ENCODE data around the gene APOL1.

The APOL1 gene

DNA sequence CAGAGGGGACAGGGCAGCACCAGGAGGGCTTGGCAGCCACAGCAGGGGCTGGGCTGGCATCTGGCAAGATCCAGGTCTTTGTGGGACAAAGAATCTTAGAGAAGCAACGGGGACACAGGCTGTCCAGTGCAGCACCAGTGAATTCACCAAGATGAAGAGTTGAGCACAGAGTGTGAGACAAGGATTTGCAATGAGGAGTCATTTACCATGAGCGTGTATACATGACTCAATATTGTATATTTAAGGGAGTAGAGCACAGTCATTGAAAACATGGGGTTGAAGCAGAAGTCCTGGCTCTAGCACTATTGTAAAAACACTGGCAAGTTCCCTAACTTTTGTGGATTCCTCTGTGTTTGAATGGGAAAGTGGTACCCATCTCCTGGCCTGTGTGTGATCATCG is 3.5 kb downstream of the APOL1 start:
- H3K4me1 ChIP-seq (ENCODE audit: control insufficient read depth, low read length) = peaks cover 24% of the 10 kb centered on the region
- no peaks in the 10 kb centered on the region for H3K27me3 ChIP-seq (ENCODE audit: control insufficient read depth, low read length)
- H3K27ac ChIP-seq (ENCODE audit: low read depth, low read length) = no peak overlapping the region
- H3F3A ChIP-seq (ENCODE audit: control insufficient read depth, insufficient read depth) = 0 out of 2 replicates have a peak, but pooled peaks cover 3% of the 10 kb centered on the region
- H3K4me2 ChIP-seq (ENCODE audit: low read length) = no peak overlapping the region
- TF ChIP-seq, protein P1, sequence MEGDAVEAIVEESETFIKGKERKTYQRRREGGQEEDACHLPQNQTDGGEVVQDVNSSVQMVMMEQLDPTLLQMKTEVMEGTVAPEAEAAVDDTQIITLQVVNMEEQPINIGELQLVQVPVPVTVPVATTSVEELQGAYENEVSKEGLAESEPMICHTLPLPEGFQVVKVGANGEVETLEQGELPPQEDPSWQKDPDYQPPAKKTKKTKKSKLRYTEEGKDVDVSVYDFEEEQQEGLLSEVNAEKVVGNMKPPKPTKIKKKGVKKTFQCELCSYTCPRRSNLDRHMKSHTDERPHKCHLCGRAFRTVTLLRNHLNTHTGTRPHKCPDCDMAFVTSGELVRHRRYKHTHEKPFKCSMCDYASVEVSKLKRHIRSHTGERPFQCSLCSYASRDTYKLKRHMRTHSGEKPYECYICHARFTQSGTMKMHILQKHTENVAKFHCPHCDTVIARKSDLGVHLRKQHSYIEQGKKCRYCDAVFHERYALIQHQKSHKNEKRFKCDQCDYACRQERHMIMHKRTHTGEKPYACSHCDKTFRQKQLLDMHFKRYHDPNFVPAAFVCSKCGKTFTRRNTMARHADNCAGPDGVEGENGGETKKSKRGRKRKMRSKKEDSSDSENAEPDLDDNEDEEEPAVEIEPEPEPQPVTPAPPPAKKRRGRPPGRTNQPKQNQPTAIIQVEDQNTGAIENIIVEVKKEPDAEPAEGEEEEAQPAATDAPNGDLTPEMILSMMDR (IDR thresholded peaks at IDR 0.05; ENCODE audit: low read depth, low read length, poor library complexity, severe bottlenecking) = no peak
- no peak for TF ChIP-seq EZH2phosphoT487 (IDR thresholded peaks at IDR 0.05; ENCODE audit: borderline replicate concordance, low read length)
- H3K9me2 ChIP-seq (replicated peaks; ENCODE audit: control insufficient read depth, low read length) = no peaks in the 10 kb centered on the region
- H3K36me3 ChIP-seq (ENCODE audit: control insufficient read depth, low read length) = no peaks in the 10 kb centered on the region
- no peaks in the 10 kb centered on the region for H3K79me2 ChIP-seq (ENCODE audit: control insufficient read depth, low read length)
- H4K20me1 ChIP-seq (ENCODE audit: control insufficient read depth, insufficient read depth, low read depth, low read length) = no peaks in the 10 kb centered on the region
- no peak overlapping the region for H3K4me3 ChIP-seq (ENCODE audit: low read length)
- no peaks in the 10 kb centered on the region for H3K9me3 ChIP-seq (ENCODE audit: control insufficient read depth, insufficient read depth, low read length)

DNA sequence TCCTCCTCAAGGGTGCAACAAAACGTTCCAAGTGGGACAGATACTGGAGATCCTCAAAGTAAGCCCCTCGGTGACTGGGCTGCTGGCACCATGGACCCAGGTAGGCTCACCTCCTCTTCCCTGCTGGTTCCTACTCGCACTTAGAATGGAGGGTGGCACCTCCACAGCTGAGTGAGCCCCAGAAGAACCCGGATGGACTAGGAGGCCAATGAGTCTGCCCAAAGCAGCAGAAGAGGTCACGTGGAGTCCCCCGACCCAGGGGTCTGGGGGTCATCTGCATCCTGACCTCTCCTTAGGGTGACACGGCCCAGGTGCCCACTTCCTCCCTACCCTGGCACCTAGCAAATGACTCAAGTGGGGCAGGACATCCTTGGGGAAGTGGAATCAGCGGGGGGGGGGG is 4.4 kb downstream of the APOL1 start:
- Histone ChIP-seq H3K9me3 (ENCODE audit: control insufficient read depth, insufficient read depth, low read length) (no peaks in the 10 kb centered on the region), H3K27ac (ENCODE audit: low read depth, low read length) (no peak overlapping the region), H4K20me1 (ENCODE audit: control insufficient read depth, insufficient read depth, low read depth, low read length) (no peaks in the 10 kb centered on the region), H3K4me1 (ENCODE audit: control insufficient read depth, low read length) (peaks cover 24% of the 10 kb centered on the region), H3K79me2 (ENCODE audit: control insufficient read depth, low read length) (no peaks in the 10 kb centered on the region), H3K27me3 (ENCODE audit: control insufficient read depth, low read length) (no peaks in the 10 kb centered on the region), H3K4me3 (ENCODE audit: low read length) (no peak overlapping the region), H3K36me3 (ENCODE audit: control insufficient read depth, low read length) (no peaks in the 10 kb centered on the region), H3K9me2 (replicated peaks; ENCODE audit: control insufficient read depth, low read length) (no peaks in the 10 kb centered on the region), H3K4me2 (ENCODE audit: low read length) (no peak overlapping the region), H3F3A (ENCODE audit: control insufficient read depth, insufficient read depth) (0 out of 2 replicates have a peak, but pooled peaks cover 3% of the 10 kb centered on the region)
- TF ChIP-seq, protein P1 (IDR thresholded peaks at IDR 0.05; ENCODE audit: low read depth, low read length, poor library complexity, severe bottlenecking) = no peak
- TF ChIP-seq EZH2phosphoT487 (IDR thresholded peaks at IDR 0.05; ENCODE audit: borderline replicate concordance, low read length) = no peak

DNA sequence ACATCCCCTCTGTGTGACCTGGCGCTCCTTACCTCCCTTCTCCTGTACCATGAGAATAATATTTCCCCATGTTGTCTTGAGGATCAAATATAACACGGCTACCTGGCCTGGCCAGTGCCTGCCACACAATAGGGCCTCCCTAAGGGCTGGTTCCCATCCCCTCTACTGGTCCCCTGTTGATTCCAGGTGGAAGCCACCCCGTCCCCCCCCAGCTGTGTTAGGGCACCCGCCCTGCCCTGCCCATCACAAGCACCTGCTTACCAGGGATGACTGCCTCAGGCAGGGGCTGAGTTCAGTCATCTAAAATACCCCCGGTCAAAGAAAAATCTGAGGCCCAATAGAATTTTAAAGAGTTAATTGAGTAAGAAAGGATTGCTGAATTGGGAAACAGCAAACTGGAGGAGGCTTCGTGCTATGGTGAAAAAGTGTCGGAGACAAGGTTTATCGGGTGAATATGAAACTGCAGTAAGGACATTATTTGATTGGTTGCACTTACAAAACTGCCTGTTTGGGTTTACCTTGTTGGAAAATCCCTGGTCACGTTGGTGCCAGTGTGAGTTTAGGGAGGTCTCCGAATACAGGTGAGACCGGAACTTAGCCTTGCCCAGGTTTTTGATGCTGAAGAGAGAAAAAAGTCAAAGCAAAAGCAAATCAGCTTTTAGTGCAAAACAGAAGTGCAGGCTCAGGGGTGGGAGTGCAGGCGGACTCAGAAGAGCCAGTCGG is 5.2 kb downstream of the APOL1 start:
- Histone ChIP-seq H3K27ac (ENCODE audit: low read depth, low read length) (no peak overlapping the region), H3K9me3 (ENCODE audit: control insufficient read depth, insufficient read depth, low read length) (no peaks in the 10 kb centered on the region), H3F3A (ENCODE audit: control insufficient read depth, insufficient read depth) (0 out of 2 replicates have a peak, but pooled peaks cover 3% of the 10 kb centered on the region), H3K27me3 (ENCODE audit: control insufficient read depth, low read length) (no peaks in the 10 kb centered on the region), H3K4me1 (ENCODE audit: control insufficient read depth, low read length) (peaks cover 19% of the 10 kb centered on the region), H3K9me2 (replicated peaks; ENCODE audit: control insufficient read depth, low read length) (no peaks in the 10 kb centered on the region), H3K36me3 (ENCODE audit: control insufficient read depth, low read length) (no peaks in the 10 kb centered on the region), H3K4me2 (ENCODE audit: low read length) (peak overlapping the region; percentile 58), H3K79me2 (ENCODE audit: control insufficient read depth, low read length) (no peaks in the 10 kb centered on the region), H3K4me3 (ENCODE audit: low read length) (peak overlapping the region; percentile 40; the same call in 1 of the 2 replicates), H4K20me1 (ENCODE audit: control insufficient read depth, insufficient read depth, low read depth, low read length) (no peaks in the 10 kb centered on the region)
- no peak for TF ChIP-seq EZH2phosphoT487 (IDR thresholded peaks at IDR 0.05; ENCODE audit: borderline replicate concordance, low read length)
- TF ChIP-seq, protein P1 (IDR thresholded peaks at IDR 0.05; ENCODE audit: low read depth, low read length, poor library complexity, severe bottlenecking) = no peak
